Adipocyte (in vitro differentiated cells): ENCODE results near the gene GTPBP4.
A peak's percentile ranks its signal among the peaks of the same experiment; 100 is the strongest.
"Not testable (repeated sequence)": the region's sequence is repeated elsewhere in the genome, so short reads cannot be mapped to it uniquely, and the experiment has no call there.

Experiments used
- DNase-seq: peaks from one replicate; pipeline ENCODE4 v3.0.0-alpha.2; 2015; ENCODE audit warnings: low read depth
- H3K27me3 ChIP-seq: replicated peaks from 2 replicates; pipeline ENCODE4 v1.7.0; 2013; ENCODE audit warnings: mild to moderate bottlenecking, low read length, moderate library complexity; ENCODE audit not compliant: control insufficient read depth, insufficient read depth
- H3K36me3 ChIP-seq: 2 replicates; pipeline ENCODE4 v1.7.0; 2013; ENCODE audit warnings: low read length, mild to moderate bottlenecking, moderate library complexity; ENCODE audit not compliant: control insufficient read depth, insufficient read depth, severe bottlenecking
- H3K4me1 ChIP-seq: 2 replicates; pipeline ENCODE4 v1.7.0; 2013; ENCODE audit warnings: mild to moderate bottlenecking, low read length, moderate library complexity; ENCODE audit not compliant: control insufficient read depth, insufficient read depth
- H3K4me3 ChIP-seq: 2 replicates; pipeline ENCODE4 v1.7.0; 2013; ENCODE audit warnings: mild to moderate bottlenecking, low read length, moderate library complexity
- H3K9ac ChIP-seq: 2 replicates; pipeline ENCODE4 v1.7.0; 2013; ENCODE audit warnings: mild to moderate bottlenecking, low read length, moderate library complexity
- H3K9me3 ChIP-seq: 2 replicates; pipeline ENCODE4 v1.7.0; 2013; ENCODE audit warnings: mild to moderate bottlenecking, low read length, moderate library complexity; ENCODE audit not compliant: control insufficient read depth

GTPBP4 gene

GRCh38 chr10:992871-993270 is 4.6 kb downstream of the GTPBP4 start:
- Histone ChIP-seq H3K4me3 (no peak overlapping the region), H3K4me1 (peaks cover 33% of the 10 kb centered on the region), H3K27me3 (no peaks in the 10 kb centered on the region), H3K36me3 (peaks cover 49% of the 10 kb centered on the region), H3K9ac (peak overlapping the region; percentile 37), H3K9me3 (no peaks in the 10 kb centered on the region)
- DNase-seq: no peak

- H3K4me3 ChIP-seq: no peak overlapping the region
- no peak overlapping the region for H3K9ac ChIP-seq
- peaks cover 70% of the 10 kb centered on the region for H3K36me3 ChIP-seq
- no peak for DNase-seq
- H3K4me1 ChIP-seq: peaks cover 23% of the 10 kb centered on the region
- H3K27me3 ChIP-seq: no peaks in the 10 kb centered on the region
- no peaks in the 10 kb centered on the region for H3K9me3 ChIP-seq
These were observed 6.8 kb downstream of the GTPBP4 start for GRCh38 chr10:994836-995558.

GRCh38 chr10:995559-995926 is 7.3 kb downstream of the GTPBP4 start:
- H3K4me1 ChIP-seq: peaks cover 21% of the 10 kb centered on the region
- no peak for DNase-seq
- no peak overlapping the region for H3K4me3 ChIP-seq
- H3K9me3 ChIP-seq: no peaks in the 10 kb centered on the region
- H3K36me3 ChIP-seq: peaks cover 74% of the 10 kb centered on the region
- H3K27me3 ChIP-seq: no peaks in the 10 kb centered on the region
- no peak overlapping the region for H3K9ac ChIP-seq

GRCh38 chr10:996031-996430 is 7.8 kb downstream of the GTPBP4 start:
- Histone ChIP-seq H3K9me3 (no peaks in the 10 kb centered on the region), H3K9ac (no peak overlapping the region), H3K4me1 (peaks cover 16% of the 10 kb centered on the region), H3K4me3 (no peak overlapping the region), H3K36me3 (peaks cover 78% of the 10 kb centered on the region), H3K27me3 (no peaks in the 10 kb centered on the region)
- DNase-seq: no peak

- Histone ChIP-seq H3K36me3 (peaks cover 90% of the 10 kb centered on the region), H3K27me3 (no peaks in the 10 kb centered on the region), H3K9me3 (peaks cover 5% of the 10 kb centered on the region), H3K4me1 (peaks cover 13% of the 10 kb centered on the region), H3K4me3 (no peak overlapping the region), H3K9ac (no peak overlapping the region)
- no peak for DNase-seq
These were observed 9.2 kb downstream of the GTPBP4 start for GRCh38 chr10:997266-998022.

DNA sequence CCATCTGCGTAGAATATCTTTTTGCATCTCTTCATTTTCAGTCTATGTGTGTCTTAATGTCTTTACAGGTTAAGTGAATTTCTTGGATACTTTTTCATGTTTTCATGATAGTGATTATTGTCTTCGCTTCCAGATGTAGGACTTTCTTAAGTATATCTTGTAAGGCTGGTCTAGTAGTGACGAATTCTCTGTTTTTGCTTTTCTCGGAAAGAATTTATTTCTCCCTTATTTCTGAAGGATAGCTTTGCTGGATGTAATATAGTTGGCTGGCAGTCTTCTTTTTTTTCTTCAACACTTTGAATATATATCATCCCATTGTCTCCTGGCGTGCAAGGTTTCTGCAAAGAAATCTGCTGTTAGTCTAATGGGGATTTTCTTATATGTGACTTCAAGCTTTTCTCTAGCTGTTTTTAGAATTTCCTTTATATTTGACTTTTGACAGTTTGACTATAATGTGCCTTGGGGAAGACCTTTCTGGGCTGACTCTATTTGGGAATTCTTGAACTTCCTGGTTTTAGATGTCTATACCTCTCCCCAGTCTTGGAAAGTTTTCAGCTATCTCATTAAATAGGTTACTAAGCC is 14.3 kb downstream of the GTPBP4 start:
- no peak overlapping the region for H3K4me3 ChIP-seq
- no peak overlapping the region for H3K9ac ChIP-seq
- no peaks in the 10 kb centered on the region for H3K4me1 ChIP-seq
- peaks cover 14% of the 10 kb centered on the region for H3K9me3 ChIP-seq
- peaks cover 99% of the 10 kb centered on the region for H3K36me3 ChIP-seq
- no peaks in the 10 kb centered on the region for H3K27me3 ChIP-seq
- DNase-seq: peak; percentile 4

- H3K4me3 ChIP-seq: no peak overlapping the region
- no peak for DNase-seq
- no peak overlapping the region for H3K9ac ChIP-seq
- no peaks in the 10 kb centered on the region for H3K27me3 ChIP-seq
- H3K9me3 ChIP-seq: peaks cover 14% of the 10 kb centered on the region
- no peaks in the 10 kb centered on the region for H3K4me1 ChIP-seq
- peaks cover 99% of the 10 kb centered on the region for H3K36me3 ChIP-seq
These were observed 15.8 kb downstream of the GTPBP4 start for GRCh38 chr10:1003884-1004670.

GRCh38 chr10:1006573-1006972 is 18.3 kb downstream of the GTPBP4 start:
- no peak for DNase-seq
- Histone ChIP-seq H3K4me1 (no peaks in the 10 kb centered on the region), H3K36me3 (peaks cover 100% of the 10 kb centered on the region), H3K4me3 (no peak overlapping the region), H3K27me3 (no peaks in the 10 kb centered on the region), H3K9me3 (peaks cover 14% of the 10 kb centered on the region), H3K9ac (no peak overlapping the region)

GRCh38 chr10:1007583-1007982 is 19.3 kb downstream of the GTPBP4 start:
- H3K9ac ChIP-seq: no peak overlapping the region
- no peaks in the 10 kb centered on the region for H3K27me3 ChIP-seq
- H3K36me3 ChIP-seq: peaks cover 100% of the 10 kb centered on the region
- DNase-seq: no peak
- no peaks in the 10 kb centered on the region for H3K4me1 ChIP-seq
- peaks cover 8% of the 10 kb centered on the region for H3K9me3 ChIP-seq
- no peak overlapping the region for H3K4me3 ChIP-seq

- peaks cover 96% of the 10 kb centered on the region for H3K36me3 ChIP-seq
These were observed 20.8 kb downstream of the GTPBP4 start for GRCh38 chr10:1009071-1009494.

DNA sequence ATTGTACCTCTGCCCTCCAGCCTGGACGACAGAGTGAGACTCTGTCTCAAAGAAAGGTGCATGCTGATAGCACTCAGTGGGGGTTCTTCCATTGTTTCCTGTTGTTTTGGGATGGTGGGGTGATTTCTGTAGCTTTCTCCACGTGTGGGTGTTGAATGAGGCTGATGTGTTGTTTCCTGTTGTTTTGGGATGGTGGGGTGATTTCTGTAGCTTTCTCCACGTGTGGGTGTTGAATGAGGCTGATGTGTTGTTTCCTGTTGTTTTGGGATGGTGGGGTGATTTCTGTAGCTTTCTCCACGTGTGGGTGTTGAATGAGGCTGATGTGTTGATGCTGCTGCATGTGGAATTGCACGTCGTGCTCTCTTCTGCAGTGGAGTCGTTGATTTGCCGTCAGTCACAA is 21.7 kb downstream of the GTPBP4 start:
- H3K9ac ChIP-seq, DNase-seq, H3K9me3 ChIP-seq, H3K4me1 ChIP-seq, H3K27me3 ChIP-seq, H3K4me3 ChIP-seq: not testable (repeated sequence)
- H3K36me3 ChIP-seq: peaks cover 96% of the 10 kb centered on the region

More at GRCh38 chr10:1009071-1009494, 20.8 kb downstream of the GTPBP4 start:
- Histone ChIP-seq H3K4me3 (no peak overlapping the region), H3K27me3 (no peaks in the 10 kb centered on the region), H3K4me1 (no peaks in the 10 kb centered on the region), H3K9ac (no peak overlapping the region), H3K9me3 (no peaks in the 10 kb centered on the region)
- DNase-seq: no peak
